Measurements from ENCODE around the gene XNDC1N. TPM values are rescaled to one million over a fixed set of nuclear protein-coding genes. Genes with fewer than 3 reads are reported as not detected.

Gene XNDC1N
- 2.2 TPM for polyA plus RNA-seq (2013, experiment 1 of 2; ENCODE audit: insufficient read length)
- polyA plus RNA-seq (2013, experiment 2 of 2; ENCODE audit: insufficient read length) = 1.7 TPM

- peak; percentile 87 for DNase-seq
Observed at GRCh38 chr11:71927820-71928736, at the start of gene XNDC1N. Gene XNDC1N, minus strand, starts transcription at chr11:71928594. Its CDS starts 5,241 bp downstream, at chr11:71923353.

GRCh38 chr11:71977743-71978418 is 49.5 kb upstream of the XNDC1N start:
- DNase-seq = peak; percentile 45

DNA sequence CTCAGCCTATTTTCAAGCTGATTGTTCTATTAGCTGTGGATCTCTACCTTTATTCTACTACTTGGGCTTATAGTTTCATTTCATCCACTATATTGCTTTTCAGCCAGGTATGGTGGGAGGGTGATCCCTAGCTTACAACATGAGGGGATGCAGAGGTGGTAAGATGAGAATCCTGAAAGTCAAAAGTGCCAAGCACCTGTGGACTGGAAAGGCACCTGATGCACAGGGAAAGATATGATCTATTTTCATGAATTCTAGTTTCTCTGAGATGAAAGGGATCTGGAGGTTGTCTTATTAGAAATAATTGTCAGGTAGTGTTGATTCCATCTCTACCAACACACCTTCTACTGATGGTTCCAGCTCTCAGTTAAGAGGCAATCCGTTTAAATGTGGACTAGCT is 48.7 kb upstream of the XNDC1N start:
- no peak for DNase-seq

DNA sequence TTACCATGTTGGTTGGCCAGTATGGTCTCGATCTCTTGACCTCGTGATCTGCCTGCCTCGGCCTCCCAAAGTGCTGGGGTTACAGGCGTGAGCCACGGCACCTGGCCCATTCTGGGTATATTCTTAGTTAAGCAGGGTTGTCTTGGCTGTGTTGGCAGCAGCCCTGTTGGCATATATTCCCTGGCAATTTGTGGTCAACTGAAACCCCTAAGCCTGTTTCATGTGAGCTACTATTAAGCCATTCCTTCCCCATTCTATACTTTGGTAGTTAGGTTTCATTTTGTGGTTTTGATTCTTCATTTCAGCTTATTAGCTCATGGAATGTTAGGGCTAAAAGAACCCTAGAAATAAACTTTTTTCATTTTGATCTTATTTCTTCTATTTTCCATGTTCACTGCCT is 48.2 kb upstream of the XNDC1N start:
- no peak for DNase-seq

- no peak for DNase-seq
Observed at GRCh38 chr11:71971680-71972079, 43.3 kb upstream of the XNDC1N start.

GRCh38 chr11:71964641-71965040 is 36.2 kb upstream of the XNDC1N start:
- DNase-seq = no peak

GRCh38 chr11:71963468-71963867 is 35.1 kb upstream of the XNDC1N start:
- no peak for DNase-seq

- no peak for DNase-seq
Observed at GRCh38 chr11:71962428-71963038, 34.1 kb upstream of the XNDC1N start.

DNA sequence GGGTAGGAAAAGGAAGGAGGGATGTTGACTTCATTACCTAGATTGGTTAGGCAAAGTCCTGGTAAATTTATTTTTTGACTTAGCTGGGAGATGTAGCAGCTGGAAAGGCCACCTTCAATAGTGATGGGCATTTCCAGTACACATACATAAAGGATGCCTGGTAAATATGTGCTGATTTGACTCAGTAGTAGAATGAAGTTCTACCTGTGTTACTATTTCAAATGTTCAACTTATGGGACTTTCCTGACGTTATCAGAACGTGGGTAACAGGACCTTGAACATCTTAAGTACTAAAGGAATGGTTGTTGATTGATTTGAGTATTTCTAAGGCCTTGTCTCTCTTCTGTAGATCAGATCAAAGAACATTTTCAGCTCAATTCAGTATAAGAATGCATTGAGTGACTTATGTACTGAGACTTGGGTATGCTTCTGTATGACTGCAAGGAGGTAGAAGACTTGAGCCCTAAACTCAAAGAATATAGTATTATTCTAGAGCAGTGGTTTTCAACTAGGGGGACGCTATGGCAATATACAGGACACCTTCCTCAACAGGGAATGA is 27.6 kb upstream of the XNDC1N start:
- no peak for DNase-seq

DNA sequence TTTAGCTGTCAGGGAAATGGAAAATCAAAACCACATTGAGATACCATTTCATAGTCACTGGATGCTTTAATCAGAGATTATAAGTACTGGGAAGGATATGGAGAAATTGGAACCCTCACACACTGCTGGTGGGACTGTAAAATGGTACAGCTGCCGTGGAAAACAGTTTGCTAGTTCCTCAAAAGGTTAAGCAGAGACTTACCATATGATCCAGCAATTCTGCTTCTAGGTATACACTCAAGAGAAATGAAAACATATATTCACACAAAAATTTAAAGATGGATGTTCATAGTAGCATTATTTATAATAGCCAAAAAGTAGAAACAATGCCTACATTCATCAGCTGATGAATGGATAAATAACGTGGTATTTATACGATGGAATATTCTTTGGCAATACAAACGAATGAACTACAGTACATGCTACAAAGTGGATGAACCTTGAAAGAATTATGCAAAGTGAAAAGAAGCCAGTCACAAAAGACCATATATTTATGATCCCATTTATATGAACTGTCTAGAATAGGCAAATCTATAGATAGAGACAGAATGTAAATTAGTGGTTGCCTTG is 23.4 kb upstream of the XNDC1N start:
- DNase-seq = no peak

DNA sequence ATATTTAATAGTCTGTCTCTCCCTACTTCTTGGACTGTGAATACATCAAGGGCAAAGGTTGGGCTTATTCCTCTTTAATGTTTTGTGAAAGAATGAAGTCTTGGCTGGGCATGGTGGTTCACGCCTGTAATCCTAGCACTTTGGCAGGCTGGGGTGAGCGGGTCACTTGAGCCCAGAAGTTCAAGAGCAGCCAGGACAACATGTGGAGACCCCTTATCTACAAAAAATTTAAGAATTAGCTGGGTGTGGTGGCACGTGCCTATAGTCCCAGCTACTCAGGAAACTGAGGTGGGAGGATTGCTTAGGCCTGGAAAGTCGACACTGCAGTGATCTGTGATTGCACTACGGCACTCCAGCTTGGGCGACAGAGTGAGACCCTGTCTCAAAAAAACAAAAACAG is 20.6 kb upstream of the XNDC1N start:
- no peak for DNase-seq

DNA sequence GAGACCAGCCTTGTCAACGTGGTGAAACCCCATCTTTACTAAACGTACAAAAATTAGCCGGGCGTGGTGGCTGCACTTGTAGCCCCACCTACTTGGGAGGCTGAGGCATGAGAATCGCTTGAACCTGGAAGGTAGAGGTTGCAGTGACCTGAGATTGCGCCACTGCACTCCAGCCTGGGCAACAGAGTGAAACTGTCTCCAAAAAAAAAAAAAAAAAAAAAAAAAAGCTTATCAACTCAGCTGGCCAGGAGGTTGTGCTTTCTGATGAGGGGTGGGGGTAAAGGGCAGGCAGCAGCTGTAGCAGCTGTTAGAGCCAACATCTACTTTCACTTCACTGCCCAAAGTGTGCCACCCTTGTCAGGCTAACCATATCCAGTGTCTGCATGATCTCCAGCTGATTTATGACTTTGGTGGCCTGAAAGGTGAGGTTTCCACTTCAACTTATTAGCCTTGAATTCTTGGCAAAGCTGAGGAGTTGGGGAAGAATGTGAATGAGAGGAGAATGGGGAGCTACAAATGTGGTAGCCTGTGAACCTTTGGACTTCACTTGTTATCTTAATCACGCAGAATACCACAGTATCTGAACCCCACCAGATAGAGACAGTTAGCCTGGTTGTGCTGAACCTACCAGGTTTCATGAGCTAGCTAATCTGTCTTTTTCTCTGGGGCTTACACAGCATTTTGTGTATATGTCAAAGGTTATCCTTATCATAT is 20.1 kb upstream of the XNDC1N start:
- DNase-seq = peak; percentile 25

DNA sequence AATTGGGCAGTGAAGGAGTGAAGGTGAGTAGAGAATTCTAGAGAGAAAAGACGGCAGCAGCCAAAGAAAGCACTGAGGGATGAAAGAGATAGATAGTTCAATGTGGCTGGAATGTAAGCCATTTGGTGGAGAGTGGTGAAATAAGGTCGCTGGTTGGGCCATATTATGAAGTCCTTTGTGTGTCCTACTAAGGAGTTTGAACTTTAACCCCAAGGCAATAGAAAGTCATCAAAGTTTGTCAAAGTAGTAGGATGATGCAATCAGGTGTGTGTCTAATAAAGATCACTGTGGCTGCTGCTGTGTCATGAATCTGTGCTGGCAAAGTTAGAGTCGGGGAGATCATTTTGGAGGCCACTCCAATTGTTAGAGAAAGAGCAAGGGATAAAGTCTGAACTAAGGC is 19.1 kb upstream of the XNDC1N start:
- no peak for DNase-seq

DNA sequence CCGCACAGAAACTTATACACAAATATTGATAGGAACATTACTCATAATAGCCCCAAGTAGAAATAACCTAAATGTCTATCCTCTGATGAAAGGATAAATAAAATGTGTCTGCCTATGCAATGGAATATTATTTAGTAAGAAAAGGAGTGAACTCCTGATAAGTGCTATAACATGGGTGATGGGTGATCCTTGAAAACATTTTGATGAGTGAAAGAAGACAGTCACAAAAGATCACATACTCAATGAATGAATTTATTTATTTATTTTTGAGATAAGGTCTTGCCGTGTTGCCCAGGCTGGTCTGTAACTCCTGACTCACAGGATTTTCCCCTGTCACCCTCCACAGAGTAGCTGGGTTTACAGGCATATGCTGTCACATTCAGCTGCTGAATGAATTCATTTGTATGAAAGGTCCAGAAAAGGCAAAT is 17.8 kb upstream of the XNDC1N start:
- peak; percentile 71 for DNase-seq

- DNase-seq = peak; percentile 77
Observed at GRCh38 chr11:71940561-71941219, 12.3 kb upstream of the XNDC1N start.

- DNase-seq = no peak
Observed at GRCh38 chr11:71937826-71938225, 9.4 kb upstream of the XNDC1N start.

GRCh38 chr11:71936825-71937224 is 8.4 kb upstream of the XNDC1N start:
- peak; percentile 56 for DNase-seq

GRCh38 chr11:71935338-71935925 is 7.0 kb upstream of the XNDC1N start:
- DNase-seq = no peak

DNA sequence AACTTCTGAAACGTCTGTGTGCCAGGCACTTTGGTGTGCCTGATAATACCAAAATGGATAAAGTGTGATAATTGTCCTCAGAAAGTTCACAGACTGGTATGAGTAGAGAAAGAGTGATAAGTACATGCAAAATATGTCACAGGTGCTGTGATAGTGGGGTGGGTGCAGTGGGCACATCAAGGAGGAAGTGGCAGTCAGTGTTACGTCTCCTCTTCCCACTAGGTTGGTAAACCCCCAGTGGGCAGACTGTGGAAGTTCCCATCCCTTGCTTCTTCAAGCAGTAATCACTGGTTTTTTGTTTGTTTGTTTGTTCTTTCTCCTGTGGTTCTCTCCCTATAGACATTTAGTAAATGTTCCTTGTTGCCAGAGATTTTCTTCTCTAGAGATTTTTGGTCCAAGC is 5.8 kb upstream of the XNDC1N start:
- no peak for DNase-seq

DNA sequence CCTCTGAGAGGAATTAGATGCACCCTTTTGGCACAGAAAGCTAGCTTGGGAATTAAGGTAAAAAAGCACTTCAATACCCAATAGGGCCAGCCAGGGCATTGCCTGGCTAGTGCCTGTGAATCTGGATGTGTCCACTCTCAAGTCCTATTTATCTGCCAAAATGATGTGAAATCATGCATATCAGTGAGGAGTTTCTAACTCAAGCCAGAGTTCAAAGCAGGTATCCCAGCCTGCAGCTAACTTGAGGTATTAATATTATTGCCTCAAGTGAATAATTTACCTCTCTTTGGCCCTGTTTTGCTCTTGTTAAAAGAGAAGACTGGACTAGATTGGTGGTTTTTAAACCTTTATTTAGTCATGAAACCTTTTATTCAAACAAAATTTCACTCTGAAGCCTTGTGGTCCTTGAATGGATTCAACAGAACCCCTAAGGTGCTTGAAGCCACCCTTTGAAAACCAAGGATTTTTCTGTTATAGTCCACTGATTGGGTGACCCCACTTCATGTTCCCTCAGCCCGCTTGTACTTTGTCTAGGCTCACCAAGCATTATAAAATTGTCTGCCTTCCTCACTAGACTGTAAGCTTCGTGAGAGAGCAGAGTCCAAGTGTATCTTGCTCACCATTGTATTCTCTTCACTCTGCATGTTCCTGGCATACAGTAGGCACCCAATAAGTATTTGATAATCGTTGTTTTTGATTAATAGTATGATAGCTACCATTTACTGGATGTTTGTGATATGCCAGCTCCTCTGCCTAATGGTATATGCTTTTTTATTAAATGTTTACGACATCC is 4.9 kb upstream of the XNDC1N start:
- DNase-seq = no peak
